ENCODE measurements around the gene CECR2. TPM values are rescaled to one million over a fixed set of nuclear protein-coding genes. Genes with fewer than 3 reads are reported as not detected.

The CECR2 gene
- total RNA-seq, 4 donors from 2014 or later: 1.1 to 2.1 (median 1.3) TPM

DNA sequence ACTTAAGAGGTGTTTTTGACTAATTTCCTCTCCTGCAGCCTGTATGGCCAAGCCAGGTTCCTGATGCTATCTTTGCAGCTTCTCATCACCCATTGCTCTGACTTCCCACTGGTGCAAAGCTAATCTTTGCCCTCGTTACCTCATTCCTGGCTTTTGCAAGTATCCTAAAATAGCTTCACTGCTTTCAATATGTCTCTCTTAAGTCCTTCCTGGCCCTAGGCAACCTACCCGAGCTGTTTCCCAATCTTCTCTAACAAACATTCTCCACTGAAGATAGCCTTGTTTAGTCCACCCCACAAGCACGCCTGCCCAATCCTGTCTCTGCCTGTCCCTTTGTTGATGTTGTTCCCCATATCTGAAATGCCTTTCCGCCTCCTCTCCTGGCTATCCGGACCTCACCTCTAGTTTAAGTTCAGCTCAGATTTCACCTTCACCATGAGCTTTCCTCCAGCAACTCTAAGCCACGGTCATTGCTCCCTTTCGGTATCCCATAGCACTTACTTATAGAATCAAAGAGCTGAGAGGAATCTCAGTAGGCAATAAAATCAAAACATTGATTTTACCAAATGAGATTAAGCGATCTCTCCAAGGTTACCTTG lies 30.1 kb upstream of the CECR2 start:
- Histone ChIP-seq H3K4me3 (no peak overlapping the region), H3K4me1 (no peaks in the 10 kb centered on the region), H3K27ac (replicated peaks in 1 of 4) (no peak overlapping the region), H3K9me3 (no peaks in the 10 kb centered on the region), H3K36me3 (no peaks in the 10 kb centered on the region), H3K27me3 (peaks cover 0 to 23% (median 3%) of the 10 kb centered on the region in 4 donors)
- intact Hi-C loops (cut with DNase I): no loop called here
- 63% methylated on average over 8 of the region's 8 CpGs for WGBS
- no peak for TF ChIP-seq POLR2A (IDR thresholded peaks at IDR 0.05; ENCODE audit: low read depth)
- TF ChIP-seq, protein P1, sequence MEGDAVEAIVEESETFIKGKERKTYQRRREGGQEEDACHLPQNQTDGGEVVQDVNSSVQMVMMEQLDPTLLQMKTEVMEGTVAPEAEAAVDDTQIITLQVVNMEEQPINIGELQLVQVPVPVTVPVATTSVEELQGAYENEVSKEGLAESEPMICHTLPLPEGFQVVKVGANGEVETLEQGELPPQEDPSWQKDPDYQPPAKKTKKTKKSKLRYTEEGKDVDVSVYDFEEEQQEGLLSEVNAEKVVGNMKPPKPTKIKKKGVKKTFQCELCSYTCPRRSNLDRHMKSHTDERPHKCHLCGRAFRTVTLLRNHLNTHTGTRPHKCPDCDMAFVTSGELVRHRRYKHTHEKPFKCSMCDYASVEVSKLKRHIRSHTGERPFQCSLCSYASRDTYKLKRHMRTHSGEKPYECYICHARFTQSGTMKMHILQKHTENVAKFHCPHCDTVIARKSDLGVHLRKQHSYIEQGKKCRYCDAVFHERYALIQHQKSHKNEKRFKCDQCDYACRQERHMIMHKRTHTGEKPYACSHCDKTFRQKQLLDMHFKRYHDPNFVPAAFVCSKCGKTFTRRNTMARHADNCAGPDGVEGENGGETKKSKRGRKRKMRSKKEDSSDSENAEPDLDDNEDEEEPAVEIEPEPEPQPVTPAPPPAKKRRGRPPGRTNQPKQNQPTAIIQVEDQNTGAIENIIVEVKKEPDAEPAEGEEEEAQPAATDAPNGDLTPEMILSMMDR (IDR thresholded peaks at IDR 0.05): no peak
- TF ChIP-seq POLR2AphosphoS5 (IDR thresholded peaks at IDR 0.05): no peak
- TF ChIP-seq EP300 (IDR thresholded peaks at IDR 0.05): no peak
- no peak for DNase-seq (ENCODE audit: extremely low spot score)

DNA sequence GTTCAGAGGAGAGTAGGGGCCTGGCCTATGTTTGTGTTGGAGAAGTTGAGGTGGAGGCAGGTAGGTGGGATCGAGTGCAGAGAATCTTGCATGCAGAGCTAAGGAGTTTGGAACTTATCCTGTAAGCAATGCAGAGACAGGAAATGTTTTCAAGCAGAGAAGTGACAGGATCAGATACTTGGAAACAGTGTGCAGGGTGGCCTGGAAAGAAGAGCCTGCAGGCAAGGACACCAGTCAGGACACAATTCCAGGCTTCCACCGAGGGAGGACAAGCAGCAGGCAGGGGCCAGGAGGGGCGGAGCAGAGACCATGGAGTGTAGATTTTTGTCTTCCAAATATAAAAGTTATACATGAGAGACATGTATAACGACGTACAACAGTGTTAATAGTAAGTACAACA lies 26.9 kb upstream of the CECR2 start:
- intact Hi-C loops (cut with DNase I): no loop called here
- no peaks in the 10 kb centered on the region for H3K36me3 ChIP-seq
- 73% methylated on average over 5 of the region's 5 CpGs for WGBS
- H3K4me3 ChIP-seq: no peak overlapping the region
- H3K27ac ChIP-seq (replicated peaks in 1 of 4): no peak overlapping the region
- no peaks in the 10 kb centered on the region for H3K9me3 ChIP-seq
- no peak for DNase-seq (ENCODE audit: extremely low spot score)
- TF ChIP-seq, protein P1 (IDR thresholded peaks at IDR 0.05): no peak
- TF ChIP-seq POLR2A (IDR thresholded peaks at IDR 0.05; ENCODE audit: low read depth) (no peak), POLR2AphosphoS5 (IDR thresholded peaks at IDR 0.05) (no peak), EP300 (IDR thresholded peaks at IDR 0.05) (no peak)
- H3K27me3 ChIP-seq: peaks cover 0 to 25% (median under 1%) of the 10 kb centered on the region in 4 donors
- H3K4me1 ChIP-seq: no peaks in the 10 kb centered on the region

GRCh38 chr22:17343766-17344165 lies 25.5 kb upstream of the CECR2 start:
- Histone ChIP-seq H3K36me3 (no peaks in the 10 kb centered on the region), H3K4me3 (no peak overlapping the region), H3K27ac (replicated peaks in 1 of 4) (no peak overlapping the region), H3K9me3 (no peaks in the 10 kb centered on the region), H3K27me3 (peaks cover 0 to 28% (median 0%) of the 10 kb centered on the region in 4 donors), H3K4me1 (no peaks in the 10 kb centered on the region)
- WGBS: 98% methylated on average over 2 of the region's 2 CpGs
- no peak for DNase-seq (ENCODE audit: extremely low spot score)
- TF ChIP-seq POLR2AphosphoS5 (IDR thresholded peaks at IDR 0.05) (no peak), EP300 (IDR thresholded peaks at IDR 0.05) (no peak), POLR2A (IDR thresholded peaks at IDR 0.05; ENCODE audit: low read depth) (no peak)
- TF ChIP-seq, protein P1 (IDR thresholded peaks at IDR 0.05): no peak
- intact Hi-C loops (cut with DNase I): no loop called here

DNA sequence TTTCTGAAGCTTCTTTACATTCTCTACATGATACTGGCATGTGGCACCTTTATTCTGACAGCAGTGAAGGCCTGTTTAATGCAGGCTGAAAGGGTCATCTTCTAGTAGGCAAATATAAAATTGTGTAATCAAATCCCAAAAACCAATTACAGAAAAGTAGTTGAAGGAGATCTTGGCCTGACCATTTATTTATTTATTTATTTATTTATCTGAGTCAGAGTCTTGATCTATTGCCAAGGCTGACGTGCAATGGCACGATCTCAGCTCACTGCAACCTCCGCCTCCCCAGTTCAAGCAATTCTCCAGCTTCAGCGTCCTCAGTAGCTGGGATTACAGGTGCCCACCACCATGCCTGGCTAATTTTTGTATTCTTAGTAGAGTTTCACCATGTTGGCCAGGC lies 22.7 kb upstream of the CECR2 start:
- DNase-seq (ENCODE audit: extremely low spot score): no peak
- Histone ChIP-seq H3K36me3 (no peaks in the 10 kb centered on the region), H3K27me3 (peaks cover 0 to 31% (median 0%) of the 10 kb centered on the region in 4 donors), H3K27ac (replicated peaks in 1 of 4) (no peak overlapping the region), H3K9me3 (no peaks in the 10 kb centered on the region), H3K4me1 (no peaks in the 10 kb centered on the region), H3K4me3 (no peak overlapping the region)
- intact Hi-C loops (cut with DNase I): no loop called here
- TF ChIP-seq POLR2A (IDR thresholded peaks at IDR 0.05; ENCODE audit: low read depth): no peak
- TF ChIP-seq EP300 (IDR thresholded peaks at IDR 0.05): no peak
- no peak for TF ChIP-seq POLR2AphosphoS5 (IDR thresholded peaks at IDR 0.05)
- TF ChIP-seq, protein P1 (IDR thresholded peaks at IDR 0.05): no peak
- WGBS: 74% methylated on average over 4 of the region's 4 CpGs

DNA sequence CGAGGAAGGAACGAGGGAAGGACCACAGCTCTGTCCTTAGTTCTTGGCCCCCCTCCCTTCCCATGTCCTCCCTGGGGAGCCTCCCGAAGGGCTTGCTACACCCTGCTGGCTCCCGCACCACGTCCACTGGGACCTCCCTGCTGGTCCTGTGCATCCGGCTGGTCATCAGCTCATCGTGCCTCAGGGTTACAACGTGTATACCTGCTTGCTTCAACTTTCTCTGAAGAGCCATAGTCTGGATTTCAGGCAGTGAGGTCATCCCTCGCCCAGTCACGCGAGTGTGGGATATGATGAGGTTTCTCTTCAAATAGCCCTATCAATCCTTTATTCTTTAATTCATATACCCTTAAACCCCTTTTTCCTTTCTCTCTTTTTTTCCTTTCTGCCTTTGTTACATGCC lies 21.5 kb upstream of the CECR2 start:
- Histone ChIP-seq H3K4me1 (no peaks in the 10 kb centered on the region), H3K27ac (replicated peaks in 1 of 4) (no peak overlapping the region)
- intact Hi-C loops (cut with DNase I): no loop called here

More for the DNA sequence above, 21.5 kb upstream of the CECR2 start:
- no peak for TF ChIP-seq EP300 (IDR thresholded peaks at IDR 0.05)
- TF ChIP-seq POLR2AphosphoS5 (IDR thresholded peaks at IDR 0.05): no peak
- H3K27me3 ChIP-seq: peaks cover 0 to 31% (median 0%) of the 10 kb centered on the region in 4 donors
- H3K36me3 ChIP-seq: no peaks in the 10 kb centered on the region
- H3K9me3 ChIP-seq: no peaks in the 10 kb centered on the region
- no peak for DNase-seq (ENCODE audit: extremely low spot score)
- 90% methylated on average over 11 of the region's 11 CpGs for WGBS
- no peak overlapping the region for H3K4me3 ChIP-seq
